ENCODE data around the gene TUT4.

The TUT4 gene

GRCh38 chr1:52533713-52534112 is 19.2 kb downstream of the TUT4 start:
- no peak overlapping the region for H3K27ac ChIP-seq (ENCODE audit: low read depth, low read length)
- H3K4me3 ChIP-seq (ENCODE audit: low read depth, low read length), result no peak overlapping the region
- H3K79me2 ChIP-seq (ENCODE audit: control insufficient read depth, insufficient read depth, low read length, unreplicated experiment), result peaks cover 30% of the 10 kb centered on the region
- H3K4me1 ChIP-seq (ENCODE audit: control insufficient read depth, insufficient read depth, low read length, unreplicated experiment), result no peaks in the 10 kb centered on the region
- H3K36me3 ChIP-seq (ENCODE audit: insufficient read depth, low read length), result no peaks in the 10 kb centered on the region; the same call in 1 of the 2 replicates
- no peaks in the 10 kb centered on the region for H3K27me3 ChIP-seq (ENCODE audit: insufficient read depth, low read length)
- H2AFZ ChIP-seq (ENCODE audit: low read length, unreplicated experiment), result no peak overlapping the region

GRCh38 chr1:52532731-52533327 is 20.1 kb downstream of the TUT4 start:
- H2AFZ ChIP-seq (ENCODE audit: low read length, unreplicated experiment), result no peak overlapping the region
- H3K4me3 ChIP-seq (ENCODE audit: low read depth, low read length), result no peak overlapping the region
- H3K27me3 ChIP-seq (ENCODE audit: insufficient read depth, low read length), result no peaks in the 10 kb centered on the region
- H3K36me3 ChIP-seq (ENCODE audit: insufficient read depth, low read length), result no peaks in the 10 kb centered on the region; the same call in 1 of the 2 replicates
- H3K4me1 ChIP-seq (ENCODE audit: control insufficient read depth, insufficient read depth, low read length, unreplicated experiment), result no peaks in the 10 kb centered on the region
- H3K79me2 ChIP-seq (ENCODE audit: control insufficient read depth, insufficient read depth, low read length, unreplicated experiment), result peaks cover 27% of the 10 kb centered on the region
- H3K27ac ChIP-seq (ENCODE audit: low read depth, low read length), result no peak overlapping the region

- H3K36me3 ChIP-seq (ENCODE audit: insufficient read depth, low read length), result no peaks in the 10 kb centered on the region; the same call in 1 of the 2 replicates
- no peaks in the 10 kb centered on the region for H3K27me3 ChIP-seq (ENCODE audit: insufficient read depth, low read length)
- no peaks in the 10 kb centered on the region for H3K4me1 ChIP-seq (ENCODE audit: control insufficient read depth, insufficient read depth, low read length, unreplicated experiment)
- no peak overlapping the region for H2AFZ ChIP-seq (ENCODE audit: low read length, unreplicated experiment)
- no peak overlapping the region for H3K27ac ChIP-seq (ENCODE audit: low read depth, low read length)
- no peak overlapping the region for H3K4me3 ChIP-seq (ENCODE audit: low read depth, low read length)
- peaks cover 23% of the 10 kb centered on the region for H3K79me2 ChIP-seq (ENCODE audit: control insufficient read depth, insufficient read depth, low read length, unreplicated experiment)
These were observed 20.6 kb downstream of the TUT4 start for GRCh38 chr1:52532247-52532646.

GRCh38 chr1:52531249-52531872 is 21.5 kb downstream of the TUT4 start:
- Histone ChIP-seq H3K27me3 (ENCODE audit: insufficient read depth, low read length) (no peaks in the 10 kb centered on the region), H3K36me3 (ENCODE audit: insufficient read depth, low read length) (no peaks in the 10 kb centered on the region; the same call in 1 of the 2 replicates), H3K79me2 (ENCODE audit: control insufficient read depth, insufficient read depth, low read length, unreplicated experiment) (peaks cover 23% of the 10 kb centered on the region), H3K27ac (ENCODE audit: low read depth, low read length) (no peak overlapping the region), H3K4me3 (ENCODE audit: low read depth, low read length) (no peak overlapping the region), H3K4me1 (ENCODE audit: control insufficient read depth, insufficient read depth, low read length, unreplicated experiment) (no peaks in the 10 kb centered on the region), H2AFZ (ENCODE audit: low read length, unreplicated experiment) (no peak overlapping the region)

GRCh38 chr1:52530563-52531144 is 22.2 kb downstream of the TUT4 start:
- Histone ChIP-seq H3K4me3 (ENCODE audit: low read depth, low read length) (no peak overlapping the region), H3K79me2 (ENCODE audit: control insufficient read depth, insufficient read depth, low read length, unreplicated experiment) (peaks cover 23% of the 10 kb centered on the region), H3K27me3 (ENCODE audit: insufficient read depth, low read length) (no peaks in the 10 kb centered on the region), H3K36me3 (ENCODE audit: insufficient read depth, low read length) (no peaks in the 10 kb centered on the region; the same call in 1 of the 2 replicates), H3K4me1 (ENCODE audit: control insufficient read depth, insufficient read depth, low read length, unreplicated experiment) (no peaks in the 10 kb centered on the region), H3K27ac (ENCODE audit: low read depth, low read length) (no peak overlapping the region), H2AFZ (ENCODE audit: low read length, unreplicated experiment) (no peak overlapping the region)

- Histone ChIP-seq H3K4me3 (ENCODE audit: low read depth, low read length) (no peak overlapping the region), H3K36me3 (ENCODE audit: insufficient read depth, low read length) (peaks cover 12% of the 10 kb centered on the region), H3K27me3 (ENCODE audit: insufficient read depth, low read length) (no peaks in the 10 kb centered on the region), H3K27ac (ENCODE audit: low read depth, low read length) (no peak overlapping the region), H3K79me2 (ENCODE audit: control insufficient read depth, insufficient read depth, low read length, unreplicated experiment) (no peaks in the 10 kb centered on the region), H2AFZ (ENCODE audit: low read length, unreplicated experiment) (no peak overlapping the region), H3K4me1 (ENCODE audit: control insufficient read depth, insufficient read depth, low read length, unreplicated experiment) (no peaks in the 10 kb centered on the region)
These were observed 29.5 kb downstream of the TUT4 start for GRCh38 chr1:52523376-52523775.

- H2AFZ ChIP-seq (ENCODE audit: low read length, unreplicated experiment), result no peak overlapping the region
- no peaks in the 10 kb centered on the region for H3K27me3 ChIP-seq (ENCODE audit: insufficient read depth, low read length)
- no peak overlapping the region for H3K4me3 ChIP-seq (ENCODE audit: low read depth, low read length)
- peaks cover 13% of the 10 kb centered on the region for H3K36me3 ChIP-seq (ENCODE audit: insufficient read depth, low read length)
- no peaks in the 10 kb centered on the region for H3K79me2 ChIP-seq (ENCODE audit: control insufficient read depth, insufficient read depth, low read length, unreplicated experiment)
- H3K27ac ChIP-seq (ENCODE audit: low read depth, low read length), result no peak overlapping the region
- H3K4me1 ChIP-seq (ENCODE audit: control insufficient read depth, insufficient read depth, low read length, unreplicated experiment), result no peaks in the 10 kb centered on the region
These were observed 32.7 kb downstream of the TUT4 start for GRCh38 chr1:52520148-52520547.

GRCh38 chr1:52518962-52519361 is 33.9 kb downstream of the TUT4 start:
- peaks cover 10% of the 10 kb centered on the region for H3K36me3 ChIP-seq (ENCODE audit: insufficient read depth, low read length)
- H3K4me3 ChIP-seq (ENCODE audit: low read depth, low read length), result no peak overlapping the region
- no peaks in the 10 kb centered on the region for H3K79me2 ChIP-seq (ENCODE audit: control insufficient read depth, insufficient read depth, low read length, unreplicated experiment)
- no peaks in the 10 kb centered on the region for H3K27me3 ChIP-seq (ENCODE audit: insufficient read depth, low read length)
- no peak overlapping the region for H2AFZ ChIP-seq (ENCODE audit: low read length, unreplicated experiment)
- no peaks in the 10 kb centered on the region for H3K4me1 ChIP-seq (ENCODE audit: control insufficient read depth, insufficient read depth, low read length, unreplicated experiment)
- no peak overlapping the region for H3K27ac ChIP-seq (ENCODE audit: low read depth, low read length)

- H2AFZ ChIP-seq (ENCODE audit: low read length, unreplicated experiment), result no peak overlapping the region
- no peaks in the 10 kb centered on the region for H3K27me3 ChIP-seq (ENCODE audit: insufficient read depth, low read length)
- H3K4me3 ChIP-seq (ENCODE audit: low read depth, low read length), result no peak overlapping the region
- no peaks in the 10 kb centered on the region for H3K79me2 ChIP-seq (ENCODE audit: control insufficient read depth, insufficient read depth, low read length, unreplicated experiment)
- peaks cover 11% of the 10 kb centered on the region for H3K36me3 ChIP-seq (ENCODE audit: insufficient read depth, low read length)
- no peaks in the 10 kb centered on the region for H3K4me1 ChIP-seq (ENCODE audit: control insufficient read depth, insufficient read depth, low read length, unreplicated experiment)
- H3K27ac ChIP-seq (ENCODE audit: low read depth, low read length), result no peak overlapping the region
These were observed 40.9 kb downstream of the TUT4 start for GRCh38 chr1:52511851-52512615.

GRCh38 chr1:52511439-52511838 is 41.5 kb downstream of the TUT4 start:
- Histone ChIP-seq H3K27ac (ENCODE audit: low read depth, low read length) (no peak overlapping the region), H3K36me3 (ENCODE audit: insufficient read depth, low read length) (peaks cover 11% of the 10 kb centered on the region), H3K4me1 (ENCODE audit: control insufficient read depth, insufficient read depth, low read length, unreplicated experiment) (no peaks in the 10 kb centered on the region), H3K79me2 (ENCODE audit: control insufficient read depth, insufficient read depth, low read length, unreplicated experiment) (no peaks in the 10 kb centered on the region), H3K27me3 (ENCODE audit: insufficient read depth, low read length) (no peaks in the 10 kb centered on the region), H2AFZ (ENCODE audit: low read length, unreplicated experiment) (no peak overlapping the region), H3K4me3 (ENCODE audit: low read depth, low read length) (no peak overlapping the region)

All from ACC112 (cell line).